NCI-H82 (cell line): Measurements from ENCODE around the gene SMARCD1.
"Not testable (repeated sequence)": the region's sequence is repeated elsewhere in the genome, so short reads cannot be mapped to it uniquely, and the experiment has no call there.

Source experiments
- DNase-seq: peaks from one replicate; lab custom pipeline; 2025; lab: John Stamatoyannopoulos, UW

Gene SMARCD1

GRCh38 chr12:50077099-50077498 is 8.0 kb upstream of the SMARCD1 start:
- DNase-seq, result no peak

- DNase-seq, result no peak
Observed at GRCh38 chr12:50078281-50078680, 6.9 kb upstream of the SMARCD1 start.

GRCh38 chr12:50079771-50080170 is 5.4 kb upstream of the SMARCD1 start:
- no peak for DNase-seq

GRCh38 chr12:50081096-50081808 is 3.9 kb upstream of the SMARCD1 start:
- DNase-seq, result no peak

GRCh38 chr12:50082644-50083043 is 2.5 kb upstream of the SMARCD1 start:
- no peak for DNase-seq

- DNase-seq, result no peak
Observed at GRCh38 chr12:50083301-50083700, 1.8 kb upstream of the SMARCD1 start.

GRCh38 chr12:50084409-50084774 is 750 bp upstream of the SMARCD1 start:
- DNase-seq, result not testable (repeated sequence)

GRCh38 chr12:50085615-50086072 is 502 bp downstream of the SMARCD1 start:
- no peak for DNase-seq

- DNase-seq, result no peak
Observed at GRCh38 chr12:50086148-50086547, 1.0 kb downstream of the SMARCD1 start.

GRCh38 chr12:50087151-50087550 is 2.0 kb downstream of the SMARCD1 start:
- no peak for DNase-seq

GRCh38 chr12:50087995-50088394 is 2.9 kb downstream of the SMARCD1 start:
- DNase-seq, result no peak

- peak; percentile 89 for DNase-seq
Observed at GRCh38 chr12:50088577-50089335, 3.6 kb downstream of the SMARCD1 start.

GRCh38 chr12:50089730-50090129 is 4.6 kb downstream of the SMARCD1 start:
- DNase-seq, result no peak

GRCh38 chr12:50090391-50090790 is 5.2 kb downstream of the SMARCD1 start:
- no peak for DNase-seq

- no peak for DNase-seq
Observed at GRCh38 chr12:50097952-50098351, 12.8 kb downstream of the SMARCD1 start.

- DNase-seq, result no peak
Observed at GRCh38 chr12:50099302-50100008, 14.3 kb downstream of the SMARCD1 start.

- no peak for DNase-seq
Observed at GRCh38 chr12:50100561-50100960, 15.4 kb downstream of the SMARCD1 start.

- peak; percentile 68 for DNase-seq
Observed at GRCh38 chr12:50101663-50102062, 16.5 kb downstream of the SMARCD1 start.

- no peak for DNase-seq
Observed at GRCh38 chr12:50102131-50102531, 17.0 kb downstream of the SMARCD1 start.

- peak; percentile 32 for DNase-seq
Observed at GRCh38 chr12:50102646-50103309, 17.6 kb downstream of the SMARCD1 start.

- DNase-seq, result no peak
Observed at GRCh38 chr12:50103351-50103750, 18.2 kb downstream of the SMARCD1 start.

- DNase-seq, result peak; percentile 92
Observed at GRCh38 chr12:50103767-50104321, 18.7 kb downstream of the SMARCD1 start, which contains the start of gene GPD1. TSS of gene GPD1 (plus strand) at chr12:50104008. CDS start at chr12:50104051, 43 bp downstream.
